HCEC 1CT (cell line): ENCODE data around the gene TNFRSF19.
"Not testable (repeated sequence)": the region's sequence is repeated elsewhere in the genome, so short reads cannot be mapped to it uniquely, and the experiment has no call there.

Experiments
- DNase-seq: peaks from one replicate; pipeline ENCODE4 v3.0.0-alpha.2; 2017

The TNFRSF19 gene, protein sequence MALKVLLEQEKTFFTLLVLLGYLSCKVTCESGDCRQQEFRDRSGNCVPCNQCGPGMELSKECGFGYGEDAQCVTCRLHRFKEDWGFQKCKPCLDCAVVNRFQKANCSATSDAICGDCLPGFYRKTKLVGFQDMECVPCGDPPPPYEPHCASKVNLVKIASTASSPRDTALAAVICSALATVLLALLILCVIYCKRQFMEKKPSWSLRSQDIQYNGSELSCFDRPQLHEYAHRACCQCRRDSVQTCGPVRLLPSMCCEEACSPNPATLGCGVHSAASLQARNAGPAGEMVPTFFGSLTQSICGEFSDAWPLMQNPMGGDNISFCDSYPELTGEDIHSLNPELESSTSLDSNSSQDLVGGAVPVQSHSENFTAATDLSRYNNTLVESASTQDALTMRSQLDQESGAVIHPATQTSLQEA

GRCh38 chr13:23570099-23570920 is at the start of gene TNFRSF19:
Gene TNFRSF19, plus strand, starts transcription at chr13:23570412. Its CDS starts 19,772 bp downstream, at chr13:23590184.
- DNase-seq: peak; percentile 23

DNA sequence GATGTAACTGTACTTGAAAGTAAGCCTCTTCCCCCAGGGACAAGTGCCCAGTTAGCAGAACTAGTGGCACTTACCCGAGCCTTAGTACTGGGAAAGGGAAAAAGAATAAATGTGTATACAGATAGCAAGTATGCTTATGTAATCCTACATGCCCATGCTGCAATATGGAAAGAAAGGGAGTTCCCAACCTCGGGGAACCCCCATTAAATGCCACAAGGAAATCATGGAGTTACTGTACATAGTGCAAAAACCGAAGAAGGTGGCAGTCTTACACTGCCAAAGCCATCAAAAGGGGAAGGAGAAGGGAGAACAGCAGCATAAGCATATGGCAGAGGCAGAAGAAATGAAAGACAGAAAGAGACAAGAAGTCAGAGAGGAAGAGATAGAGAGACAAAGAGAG is 40.3 kb upstream of the TNFRSF19 start:
- DNase-seq: not testable (repeated sequence)

DNA sequence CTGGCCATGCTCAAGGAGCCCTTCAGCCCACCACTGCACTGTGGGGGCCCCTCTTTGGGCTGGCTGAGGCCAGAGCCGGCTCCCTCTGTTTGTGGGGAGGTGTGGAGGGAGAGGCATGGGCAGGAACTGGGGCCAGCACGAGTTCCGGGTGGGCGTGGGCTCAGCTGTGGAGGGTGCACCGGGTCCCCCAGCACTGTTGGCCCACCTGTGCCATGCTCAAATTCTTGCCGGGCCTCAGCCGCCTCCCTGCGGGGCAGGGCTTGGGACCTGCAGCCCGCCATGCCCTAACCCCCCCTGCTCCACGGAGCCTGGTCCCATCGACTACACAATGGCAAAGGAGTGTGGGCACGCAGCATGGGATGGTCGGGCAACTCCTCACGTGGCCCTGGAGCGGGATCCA is 38.8 kb upstream of the TNFRSF19 start:
- no peak for DNase-seq

DNA sequence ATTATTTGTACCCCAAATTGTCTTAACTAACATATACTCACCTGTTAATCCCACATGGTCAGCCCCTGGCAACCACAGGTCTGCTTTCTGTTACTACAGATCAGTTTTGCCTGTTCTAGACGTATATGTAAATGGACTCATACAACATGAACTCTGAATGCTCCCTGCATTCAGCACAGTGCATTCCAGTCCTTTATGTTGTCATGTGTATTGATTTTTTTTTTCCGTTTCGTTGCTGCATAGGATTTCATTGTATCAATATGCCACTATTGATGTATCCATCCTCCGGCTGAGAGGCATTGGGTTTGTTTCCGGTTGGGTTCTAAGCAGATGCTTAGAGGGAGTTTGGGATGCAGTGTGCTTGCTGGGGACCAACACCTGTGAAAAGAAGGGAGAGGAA is 36.1 kb upstream of the TNFRSF19 start:
- no peak for DNase-seq

GRCh38 chr13:23541221-23541824 is 28.9 kb upstream of the TNFRSF19 start:
- DNase-seq: no peak

DNA sequence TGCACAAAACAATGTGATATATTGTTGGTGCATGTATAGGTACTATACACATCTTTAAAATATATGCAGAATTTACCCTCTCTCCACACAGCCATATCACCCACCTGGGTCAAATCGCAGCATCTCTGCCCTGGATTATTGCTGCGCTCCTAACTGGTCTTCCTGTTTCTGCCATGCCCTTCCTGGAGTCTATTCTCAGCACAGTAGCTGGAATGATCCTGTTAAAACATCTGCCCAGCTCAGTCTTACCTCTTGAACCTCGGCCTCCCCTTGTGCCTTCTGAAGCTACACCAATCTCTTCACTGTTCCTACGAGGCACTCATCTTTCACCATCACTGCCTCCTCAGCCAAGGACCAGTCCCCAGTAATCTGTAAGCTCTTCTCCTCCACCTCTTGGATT is 25.5 kb upstream of the TNFRSF19 start:
- no peak for DNase-seq

DNA sequence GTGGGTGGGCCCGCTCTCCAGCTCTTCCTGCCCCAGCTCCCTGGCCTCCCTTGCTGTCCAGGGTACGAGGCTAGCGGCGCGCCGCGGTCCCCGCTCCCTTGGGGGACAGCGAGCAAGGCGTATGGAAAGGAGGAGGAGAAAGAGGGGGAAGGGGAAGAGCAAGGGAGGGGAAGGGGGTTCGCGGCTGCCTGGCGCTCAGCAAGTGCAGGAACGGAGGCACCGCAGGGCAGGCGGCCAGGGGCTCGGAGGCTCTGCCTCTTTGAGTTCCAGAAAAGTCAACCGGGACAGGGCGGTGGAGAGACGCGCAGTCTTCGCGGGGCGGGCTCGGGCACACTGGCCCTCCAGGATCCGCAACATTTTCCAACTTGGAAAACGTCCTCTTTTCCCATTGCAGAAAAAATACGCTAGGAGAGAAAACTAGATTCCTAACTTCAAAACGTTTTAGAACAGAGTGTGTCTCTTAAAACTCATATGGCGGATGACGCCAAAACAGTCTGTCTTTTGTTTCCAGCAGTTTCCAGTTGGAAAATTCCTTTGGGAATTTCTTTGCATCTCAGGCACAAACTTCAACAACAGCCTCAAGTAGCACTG is 23.1 kb upstream of the TNFRSF19 start:
- DNase-seq: no peak

- DNase-seq: no peak
Measured at GRCh38 chr13:23549724-23550123, 20.5 kb upstream of the TNFRSF19 start.

DNA sequence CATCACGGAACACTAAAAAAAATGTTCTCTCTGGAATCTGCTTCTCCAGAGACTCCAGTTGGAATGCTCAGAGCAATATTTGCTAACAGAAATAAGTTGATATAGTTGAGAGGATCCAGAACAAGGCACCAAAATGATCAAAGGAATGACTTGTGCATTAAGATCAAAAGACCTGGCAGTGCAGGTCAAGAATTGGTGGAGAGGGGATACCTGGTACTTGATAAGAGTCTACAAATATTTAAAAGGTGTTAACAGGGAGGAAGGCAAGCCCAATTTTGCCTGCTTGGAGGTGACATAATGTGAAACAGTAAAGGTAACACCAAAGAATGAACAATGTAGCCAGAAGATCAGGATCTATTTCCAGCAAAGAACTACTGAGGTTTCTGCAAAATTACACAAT is 20.0 kb upstream of the TNFRSF19 start:
- no peak for DNase-seq

DNA sequence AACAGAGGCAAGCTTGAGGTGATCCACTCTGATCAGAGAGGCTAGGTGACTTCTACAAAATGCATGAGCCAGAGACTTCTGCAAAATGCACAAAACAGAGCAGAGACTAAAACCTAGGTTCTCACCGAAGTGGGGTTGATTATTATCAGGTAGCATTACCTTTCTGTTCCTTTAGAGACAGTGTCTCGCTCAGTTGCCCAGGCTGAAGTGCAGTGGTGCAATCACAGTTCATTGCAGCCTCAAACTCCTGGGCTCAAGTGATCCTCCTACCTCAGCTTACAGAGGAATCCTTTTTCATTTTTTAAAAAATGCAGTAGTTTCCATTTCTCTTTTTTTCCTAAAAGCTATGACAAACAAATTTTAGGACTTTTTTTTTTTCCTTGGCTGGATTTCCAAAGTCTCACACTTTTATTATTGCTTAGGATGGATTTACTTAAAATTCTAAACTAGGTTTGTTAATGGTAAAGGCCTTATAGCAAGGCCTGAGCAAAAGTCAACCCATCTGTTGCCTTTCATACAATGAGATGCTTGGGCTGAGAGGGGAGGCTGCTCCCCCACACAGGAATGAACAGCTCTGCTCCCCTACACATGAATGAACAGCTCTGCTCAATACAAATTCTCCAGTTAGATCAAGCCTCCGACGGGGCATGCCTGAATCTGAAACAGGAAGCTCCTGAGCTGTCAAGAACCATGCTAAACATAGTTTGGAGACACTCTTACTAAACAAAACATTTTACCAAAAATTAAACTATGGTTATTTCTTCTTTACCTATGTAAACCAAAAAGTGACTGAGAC is 18.8 kb upstream of the TNFRSF19 start:
- DNase-seq: no peak

DNA sequence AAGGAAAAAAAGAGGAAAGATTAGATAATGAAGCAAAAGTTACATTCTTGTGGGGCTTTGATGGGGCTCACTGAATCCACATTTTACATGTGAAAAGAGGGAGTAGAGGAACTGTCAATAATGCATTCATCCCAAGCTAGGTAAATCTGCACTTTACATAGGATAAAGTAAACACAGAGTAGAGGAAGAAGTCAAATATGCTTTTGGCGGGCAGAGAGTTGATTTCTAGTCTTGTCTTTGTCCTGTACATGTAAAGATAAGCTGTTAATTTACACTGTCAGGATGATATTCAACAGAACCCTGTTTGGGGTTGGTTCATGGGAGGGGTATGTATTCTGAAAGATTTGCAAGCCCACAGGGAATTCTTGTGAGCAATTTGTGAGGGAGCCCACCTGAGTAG is 18.0 kb upstream of the TNFRSF19 start:
- no peak for DNase-seq

DNA sequence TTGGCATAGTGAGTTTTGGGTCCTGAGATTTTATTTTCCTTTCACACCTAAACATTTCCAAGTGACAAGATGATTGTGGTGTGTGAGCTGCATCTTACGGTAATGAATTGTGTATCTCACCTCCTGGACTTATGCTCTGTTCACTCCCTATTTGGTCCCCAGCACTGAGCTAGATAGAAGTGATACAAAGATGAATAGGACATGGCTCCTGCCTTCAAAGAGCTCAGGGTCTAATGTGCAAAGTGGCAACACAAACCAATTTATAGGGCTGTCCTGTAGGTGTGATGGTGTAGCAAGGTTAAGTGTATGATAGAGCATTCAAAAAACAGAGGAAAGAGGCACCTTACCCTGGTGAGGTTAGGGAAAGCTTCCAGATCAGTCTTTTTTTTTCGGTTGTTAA is 17.6 kb upstream of the TNFRSF19 start:
- no peak for DNase-seq

- DNase-seq: no peak
Measured at GRCh38 chr13:23554000-23554399, 16.2 kb upstream of the TNFRSF19 start.

GRCh38 chr13:23557043-23557442 is 13.2 kb upstream of the TNFRSF19 start:
- no peak for DNase-seq

GRCh38 chr13:23557733-23558132 is 12.5 kb upstream of the TNFRSF19 start:
- no peak for DNase-seq

GRCh38 chr13:23558675-23559536 is 11.3 kb upstream of the TNFRSF19 start:
- DNase-seq: peak; percentile 77

- no peak for DNase-seq
Measured at GRCh38 chr13:23560571-23561089, 9.6 kb upstream of the TNFRSF19 start.

DNA sequence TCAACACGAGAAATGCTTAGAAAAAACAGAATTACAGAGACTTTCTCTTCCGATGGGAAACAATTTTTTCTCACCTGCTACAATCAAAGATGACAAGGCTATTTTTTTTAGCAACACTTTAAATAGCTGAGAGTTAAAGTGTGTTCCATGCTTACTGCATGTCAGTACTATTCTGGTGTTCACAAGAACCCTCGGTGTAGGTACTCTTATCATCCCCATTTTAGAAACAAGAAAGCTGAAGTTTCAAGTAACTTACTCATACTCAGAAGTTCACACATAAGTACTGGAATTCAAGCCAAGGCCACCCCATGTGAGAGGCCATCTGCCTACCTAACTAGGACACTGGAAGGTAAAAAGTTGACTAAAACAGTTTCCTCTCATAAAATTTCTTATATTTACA is 9.0 kb upstream of the TNFRSF19 start:
- no peak for DNase-seq

DNA sequence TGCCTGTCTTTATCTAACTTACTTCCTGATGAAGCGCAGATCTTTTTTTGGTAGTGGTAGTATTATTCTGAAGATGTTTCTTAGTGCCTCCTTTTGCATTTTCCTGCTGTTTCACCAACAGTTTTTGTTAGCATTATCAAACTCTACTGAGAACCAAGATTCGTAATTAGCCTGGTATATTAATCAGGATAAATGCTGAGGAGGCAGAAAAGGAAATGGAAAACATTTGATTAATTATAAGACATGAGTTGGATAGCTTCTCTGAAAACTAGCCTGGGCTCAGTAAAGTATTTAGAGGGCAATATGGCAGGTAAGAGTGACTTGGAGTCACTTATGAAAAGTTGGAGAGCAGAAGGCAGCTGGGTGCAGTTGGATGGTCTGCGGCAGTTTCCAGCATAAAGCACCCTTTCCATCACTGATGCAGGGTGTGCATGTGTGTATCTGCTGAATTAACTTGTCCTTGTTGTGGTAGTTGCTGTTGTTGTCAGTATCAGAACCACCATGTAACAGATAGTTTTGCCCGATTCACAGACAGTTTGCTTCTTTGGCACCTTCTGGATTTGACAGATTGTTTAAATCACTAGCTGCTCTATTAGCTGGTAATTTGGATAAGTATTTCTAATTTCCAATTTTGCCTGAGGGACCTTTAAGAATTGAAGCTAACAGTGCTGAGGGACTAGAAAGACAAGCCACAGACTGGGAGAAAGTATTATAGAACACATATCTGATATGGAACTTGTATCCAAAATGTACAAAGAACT is 6.9 kb upstream of the TNFRSF19 start:
- DNase-seq: no peak

GRCh38 chr13:23567906-23568460 is 2.2 kb upstream of the TNFRSF19 start:
- DNase-seq: no peak
